Dendritic cell treated with granulocyte-macrophage colony-stimulating factor and Interleukin-4, amounts not matched to agents 40 ng/mL and 50 ng/mL, for 4 days (primary cell): ENCODE data around the gene C19orf18.
"Not testable (repeated sequence)": the region's sequence is repeated elsewhere in the genome, so short reads cannot be mapped to it uniquely, and the experiment has no call there.

Source experiments
- H3K27ac Mint-ChIP-seq: one replicate; pipeline ENCODE4 v1.8.0; 2022; ENCODE audit warnings: mild to moderate bottlenecking, mixed read lengths
- H3K27me3 Mint-ChIP-seq: one replicate; pipeline ENCODE4 v1.8.0; 2022; ENCODE audit warnings: mild to moderate bottlenecking, mixed read lengths
- H3K36me3 Mint-ChIP-seq: one replicate; pipeline ENCODE4 v1.8.0; 2022; ENCODE audit warnings: low read depth, mixed read lengths
- H3K4me1 Mint-ChIP-seq: one replicate; pipeline ENCODE4 v1.8.0; 2022; ENCODE audit warnings: low read depth, mixed read lengths
- H3K4me3 Mint-ChIP-seq: one replicate; pipeline ENCODE4 v1.8.0; 2022; ENCODE audit warnings: mild to moderate bottlenecking, moderate library complexity, mixed read lengths
- H3K9me3 Mint-ChIP-seq: one replicate; pipeline ENCODE4 v1.8.0; 2022; ENCODE audit warnings: mixed read lengths
- intact Hi-C: fragments of 100-400 bp; cut with micrococcal nuclease; formaldehyde crosslinking; loops from one replicate; pipeline ENCODE4 v1.15.0; 2022

Gene C19orf18

DNA sequence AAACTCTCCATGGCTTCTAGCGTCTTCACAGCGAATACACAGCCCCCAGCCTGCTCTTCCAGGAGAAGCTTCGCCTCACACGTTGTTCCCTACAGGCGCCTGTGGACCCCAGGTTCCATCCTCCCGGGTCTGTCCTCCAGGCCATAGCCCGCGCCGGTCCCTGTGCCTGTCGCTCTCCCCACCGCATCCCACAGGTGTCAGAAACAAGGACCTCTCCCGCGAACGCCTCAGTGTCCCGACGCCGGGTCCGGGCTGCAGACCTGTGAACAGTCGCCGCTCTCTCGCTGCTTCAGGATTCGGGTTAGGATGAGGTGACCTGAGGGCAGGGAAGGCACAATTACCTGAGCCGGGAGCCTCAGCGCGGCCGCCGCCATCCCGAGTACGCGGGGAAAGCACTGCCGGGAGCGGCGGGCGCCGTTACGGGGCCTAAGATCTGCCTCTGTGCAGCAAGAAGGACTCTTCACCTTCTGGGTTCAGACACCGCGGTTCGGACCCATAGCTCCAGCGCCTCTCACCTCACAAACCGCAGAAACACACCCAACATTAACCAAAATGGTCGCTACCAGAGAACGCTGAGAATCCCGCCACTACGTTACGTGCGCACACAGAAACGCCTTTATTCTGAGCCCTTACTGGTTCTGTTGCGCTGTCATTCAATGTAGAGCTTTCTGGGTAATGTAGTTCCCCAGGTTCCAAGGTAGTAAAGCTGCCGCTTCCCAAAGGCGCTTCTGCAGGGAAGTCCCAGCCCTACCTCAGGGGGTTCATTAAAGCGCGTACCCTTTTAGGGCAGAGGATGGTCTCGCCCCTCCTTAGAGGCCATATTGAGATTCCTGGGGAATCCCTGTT is 39.3 kb downstream of the C19orf18 start, which contains the start of gene ZNF418:
Gene ZNF418 (minus strand): TSS at position 583 of the 846 bp plus-strand sequence. CDS start 1,580 bp downstream, outside the sequence.
- Mint-ChIP-seq H3K27ac (peak within 1 kb of the TSS; percentile 77), H3K9me3 (peaks cover 100% of the 10 kb centered on the region), H3K4me3 (peak within 1 kb of the TSS; percentile 88), H3K27me3 (peaks cover 11% of the 10 kb centered on the region), H3K36me3 (peaks cover 93% of the 10 kb centered on the region), H3K4me1 (peaks cover 8% of the 10 kb centered on the region)
- intact Hi-C loops: no loop called here

DNA sequence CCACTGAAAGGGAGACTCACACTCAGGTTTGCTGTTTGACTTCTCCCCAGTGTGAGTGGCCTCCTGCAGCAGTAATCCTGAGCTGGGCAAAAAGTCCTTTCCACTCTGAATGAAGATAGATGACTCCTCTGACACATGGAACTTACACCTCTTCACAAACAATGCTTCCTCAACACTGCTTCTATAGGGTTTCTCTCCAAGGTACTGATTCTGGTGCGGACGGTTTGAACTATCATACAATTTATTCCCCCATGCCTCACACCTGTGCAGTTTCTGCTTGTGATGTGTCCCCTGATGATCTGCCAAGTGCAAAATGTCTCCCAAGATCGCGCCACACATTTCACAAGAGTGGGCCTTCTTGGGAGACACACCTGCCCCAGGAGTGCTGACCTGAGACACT is 46.7 kb downstream of the C19orf18 start:
- peaks cover 92% of the 10 kb centered on the region for H3K9me3 Mint-ChIP-seq
- no peak overlapping the region for H3K27ac Mint-ChIP-seq
- intact Hi-C loops: no loop called here
- H3K4me3 Mint-ChIP-seq: no peak overlapping the region
- peaks cover 68% of the 10 kb centered on the region for H3K36me3 Mint-ChIP-seq
- no peaks in the 10 kb centered on the region for H3K27me3 Mint-ChIP-seq
- no peaks in the 10 kb centered on the region for H3K4me1 Mint-ChIP-seq

DNA sequence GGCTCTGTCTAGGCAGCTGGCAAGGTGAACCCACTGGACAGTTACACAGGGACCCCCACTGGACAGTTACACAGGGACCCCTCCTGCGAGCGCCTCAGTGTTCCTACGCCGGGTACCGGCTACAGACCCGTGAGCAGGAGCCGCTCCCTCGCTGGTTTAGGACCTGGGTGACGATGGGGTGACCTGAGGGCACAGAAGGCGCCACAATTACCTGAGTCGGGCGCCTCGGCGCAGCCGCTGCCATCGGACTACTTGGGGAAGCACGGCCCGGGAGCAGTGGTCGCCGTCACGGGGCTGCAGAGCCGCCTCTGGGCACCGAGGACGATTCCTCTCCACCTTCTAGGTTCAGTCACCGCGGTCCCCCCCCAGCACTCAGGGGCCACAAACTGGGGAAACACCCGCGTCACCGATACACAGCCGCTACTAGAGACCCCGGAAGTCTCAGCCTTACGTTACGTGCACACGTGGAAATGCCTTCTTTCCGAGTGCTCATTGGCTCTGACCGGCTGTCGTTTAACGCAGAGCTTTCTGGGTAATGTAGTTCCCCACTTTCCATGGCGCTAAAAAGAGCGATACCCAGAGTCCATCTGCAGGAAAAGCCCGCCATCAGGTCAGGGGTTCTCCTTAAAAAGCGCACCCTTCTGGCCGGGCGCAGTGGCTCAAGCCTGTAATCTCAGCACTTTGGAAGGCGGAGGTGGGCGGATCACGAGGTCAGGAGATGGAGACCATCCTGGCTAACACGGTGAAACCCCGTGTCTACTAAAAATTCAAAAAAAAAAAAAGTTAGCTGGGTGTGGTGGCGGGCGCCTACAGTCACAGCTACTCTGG is 58.0 kb downstream of the C19orf18 start, which contains the start of gene ZNF417:
Gene ZNF417 (minus strand): TSS at position 425 of the 828 bp plus-strand sequence. CDS start 181 bp downstream, at position 244.
- intact Hi-C loops, H3K27me3 Mint-ChIP-seq: not testable (repeated sequence)
- peaks cover 77% of the 10 kb centered on the region for H3K36me3 Mint-ChIP-seq
- peaks cover 31% of the 10 kb centered on the region for H3K9me3 Mint-ChIP-seq
- peak within 1 kb of the TSS; percentile 97 for H3K27ac Mint-ChIP-seq
- peaks cover 32% of the 10 kb centered on the region for H3K4me1 Mint-ChIP-seq
- H3K4me3 Mint-ChIP-seq: peak within 1 kb of the TSS; percentile 86

DNA sequence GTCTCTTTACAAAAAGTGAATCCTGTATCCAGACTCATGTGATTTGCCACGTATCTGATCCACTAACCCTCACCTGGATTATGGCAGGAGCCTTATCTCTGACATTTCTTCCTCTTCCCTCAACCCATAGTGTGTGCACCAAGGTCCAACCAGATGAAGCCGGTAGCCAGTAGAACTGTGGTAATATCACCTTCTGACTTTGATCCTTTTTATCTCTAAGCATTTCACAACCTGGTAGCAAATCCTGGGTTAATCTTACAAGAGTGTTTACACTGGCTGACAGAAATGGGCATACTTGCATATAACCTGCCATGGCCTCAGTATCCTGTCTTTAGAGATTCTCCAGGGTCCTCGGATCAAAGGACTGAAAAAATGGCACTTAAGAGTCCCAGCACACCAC is 59.8 kb downstream of the C19orf18 start:
- peaks cover 32% of the 10 kb centered on the region for H3K4me1 Mint-ChIP-seq
- no peak overlapping the region for H3K4me3 Mint-ChIP-seq
- H3K27me3 Mint-ChIP-seq: no peaks in the 10 kb centered on the region
- intact Hi-C loops: no loop called here
- H3K9me3 Mint-ChIP-seq: peaks cover 21% of the 10 kb centered on the region
- H3K36me3 Mint-ChIP-seq: peaks cover 79% of the 10 kb centered on the region
- H3K27ac Mint-ChIP-seq: no peak overlapping the region
